GM13977 (cell line): ENCODE measurements around the gene NFIB.

Experiments
- DNase-seq: peaks from one replicate; pipeline ENCODE4 v3.0.0; 2012; ENCODE audit warnings: low spot score
- in situ Hi-C: fragments of 300-500 bp; cut with MboI; formaldehyde crosslinking; loops from one replicate; pipeline ENCODE4 v1.12.0; 2022; ENCODE audit warnings: low sequenced_read_pairs, low pct_unique_long_range_greater_than_20kb, mixed read lengths, inconsistent platforms; ENCODE audit not compliant: unreplicated experiment
- TF ChIP-seq, protein P1 (sequence below): IDR thresholded peaks from 2 replicates; pipeline ENCODE4 v1.5.1; 2012; ENCODE audit warnings: mild to moderate bottlenecking, control low read depth; ENCODE audit not compliant: insufficient read depth; ENCODE audit errors: extremely low read depth, missing control alignments

NFIB gene

DNA sequence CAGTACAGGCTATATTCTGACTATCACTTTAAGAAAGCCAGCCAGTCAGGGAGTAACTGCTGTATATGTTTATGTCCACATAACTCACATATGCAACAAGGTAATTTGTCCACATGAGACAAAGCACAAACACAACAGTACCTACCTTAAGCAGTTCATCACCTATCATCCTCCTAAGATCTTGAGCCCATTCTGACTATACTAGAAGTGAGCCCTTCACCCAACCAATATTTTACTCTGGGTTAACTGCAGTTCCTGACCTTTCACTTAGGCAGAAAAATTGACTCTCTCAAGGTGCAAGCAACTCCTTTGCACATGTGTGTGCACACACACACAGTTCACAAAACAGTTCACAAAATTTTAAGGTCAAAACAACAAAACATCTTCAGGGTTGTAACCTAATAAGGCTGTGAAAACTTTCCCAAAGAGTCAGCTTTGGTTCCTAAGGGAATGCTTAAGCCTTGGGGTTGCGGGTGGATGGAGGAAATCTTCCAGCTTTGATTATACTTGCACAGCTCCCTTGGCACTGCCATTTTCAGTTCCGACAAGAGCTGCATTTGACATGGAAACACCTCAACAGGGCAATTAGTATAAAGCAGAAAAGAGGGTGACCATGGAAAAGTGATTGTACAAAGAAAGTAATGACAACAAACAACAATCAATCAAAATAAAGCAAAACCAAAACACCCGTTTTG lies 215.3 kb downstream of the NFIB start:
- TF ChIP-seq, protein P1, sequence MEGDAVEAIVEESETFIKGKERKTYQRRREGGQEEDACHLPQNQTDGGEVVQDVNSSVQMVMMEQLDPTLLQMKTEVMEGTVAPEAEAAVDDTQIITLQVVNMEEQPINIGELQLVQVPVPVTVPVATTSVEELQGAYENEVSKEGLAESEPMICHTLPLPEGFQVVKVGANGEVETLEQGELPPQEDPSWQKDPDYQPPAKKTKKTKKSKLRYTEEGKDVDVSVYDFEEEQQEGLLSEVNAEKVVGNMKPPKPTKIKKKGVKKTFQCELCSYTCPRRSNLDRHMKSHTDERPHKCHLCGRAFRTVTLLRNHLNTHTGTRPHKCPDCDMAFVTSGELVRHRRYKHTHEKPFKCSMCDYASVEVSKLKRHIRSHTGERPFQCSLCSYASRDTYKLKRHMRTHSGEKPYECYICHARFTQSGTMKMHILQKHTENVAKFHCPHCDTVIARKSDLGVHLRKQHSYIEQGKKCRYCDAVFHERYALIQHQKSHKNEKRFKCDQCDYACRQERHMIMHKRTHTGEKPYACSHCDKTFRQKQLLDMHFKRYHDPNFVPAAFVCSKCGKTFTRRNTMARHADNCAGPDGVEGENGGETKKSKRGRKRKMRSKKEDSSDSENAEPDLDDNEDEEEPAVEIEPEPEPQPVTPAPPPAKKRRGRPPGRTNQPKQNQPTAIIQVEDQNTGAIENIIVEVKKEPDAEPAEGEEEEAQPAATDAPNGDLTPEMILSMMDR: no peak
- DNase-seq: no peak
- in situ Hi-C loops: no loop called here

DNA sequence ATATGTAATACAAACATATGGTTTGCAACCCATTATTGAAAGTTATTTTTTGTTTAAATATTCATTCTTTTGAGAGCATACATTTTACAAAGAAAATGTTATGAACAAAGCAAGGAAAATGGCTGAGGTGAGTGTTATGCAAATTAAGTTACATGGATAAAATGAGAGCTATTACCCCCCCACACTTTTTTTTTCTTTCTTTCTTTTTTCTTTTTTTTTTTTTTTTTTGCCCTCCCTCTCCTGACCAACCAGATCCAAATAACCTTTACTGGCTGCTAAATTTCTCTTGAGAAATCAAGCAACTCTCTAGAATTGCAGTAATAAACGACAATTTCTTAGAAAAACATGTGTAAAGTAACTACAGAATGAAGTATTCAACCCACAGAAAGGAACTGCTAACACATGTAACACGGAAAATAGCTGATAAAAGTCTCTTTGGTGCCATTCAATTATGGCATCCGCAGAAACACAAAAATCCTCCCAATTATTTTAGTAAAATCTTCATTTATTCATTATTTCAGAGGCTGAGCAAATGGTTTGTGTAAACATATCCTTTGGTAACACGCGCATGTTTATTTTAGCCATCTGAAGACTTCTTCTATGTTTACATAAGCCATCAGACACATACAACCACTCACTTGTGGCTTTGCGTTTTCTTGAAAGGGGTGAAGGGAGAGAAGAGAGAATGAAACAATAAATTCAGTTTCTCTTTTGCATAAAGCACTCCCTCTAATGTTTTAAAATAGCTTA lies 216.1 kb downstream of the NFIB start:
- no peak for DNase-seq
- in situ Hi-C loops: no loop called here
- TF ChIP-seq, protein P1: no peak

DNA sequence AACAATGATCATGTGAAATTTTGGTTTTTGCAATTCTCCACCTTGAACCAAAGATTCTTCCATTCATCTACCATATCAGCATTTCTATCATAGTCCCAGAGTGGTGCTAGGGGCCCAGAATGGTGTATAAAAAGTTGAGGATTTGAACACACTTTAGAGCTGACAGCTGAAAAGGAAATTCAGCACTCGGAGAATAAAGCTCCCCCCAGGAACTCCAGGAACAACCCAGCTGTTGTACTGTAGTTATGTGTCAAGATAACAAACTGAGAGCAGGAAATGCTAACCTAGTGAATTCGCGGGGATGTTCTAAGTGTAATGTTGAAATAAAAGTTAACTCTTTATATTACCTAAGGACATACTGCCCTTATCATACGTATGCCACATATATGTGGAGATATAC lies 216.7 kb downstream of the NFIB start:
- DNase-seq: no peak
- in situ Hi-C loops: no loop called here
- TF ChIP-seq, protein P1: no peak

DNA sequence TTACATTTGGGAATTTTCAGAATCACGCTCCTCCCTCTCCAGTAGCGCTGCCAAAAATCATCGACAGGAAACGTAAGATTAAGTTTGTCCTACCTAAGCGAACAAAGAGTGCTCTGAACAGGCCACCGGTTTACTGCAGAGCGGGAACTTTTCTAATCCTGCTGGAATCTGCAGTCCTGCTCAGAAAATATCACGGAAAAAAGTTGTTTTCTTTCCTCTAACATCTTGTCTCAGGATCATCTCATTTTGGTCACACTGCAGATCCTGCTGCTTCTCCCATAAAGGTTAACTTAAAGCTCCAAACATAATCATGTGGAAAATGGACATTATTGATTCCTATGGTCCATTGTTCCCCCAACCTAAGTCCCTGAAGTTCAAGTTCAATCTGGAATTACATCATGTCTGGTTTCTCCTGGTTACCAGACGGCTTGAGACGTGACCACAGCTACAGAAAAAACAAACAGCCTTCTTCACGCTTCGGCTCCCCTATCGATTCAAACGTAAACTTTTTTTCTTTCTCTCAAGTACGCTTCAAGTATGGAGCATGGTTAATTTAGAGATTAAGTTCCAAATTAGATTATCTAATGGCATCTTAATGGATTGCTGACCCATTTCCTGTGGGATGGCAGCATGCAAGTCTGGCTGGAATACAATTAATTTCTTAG lies 217.6 kb downstream of the NFIB start:
- in situ Hi-C loops: no loop called here
- TF ChIP-seq, protein P1: no peak
- DNase-seq: no peak

DNA sequence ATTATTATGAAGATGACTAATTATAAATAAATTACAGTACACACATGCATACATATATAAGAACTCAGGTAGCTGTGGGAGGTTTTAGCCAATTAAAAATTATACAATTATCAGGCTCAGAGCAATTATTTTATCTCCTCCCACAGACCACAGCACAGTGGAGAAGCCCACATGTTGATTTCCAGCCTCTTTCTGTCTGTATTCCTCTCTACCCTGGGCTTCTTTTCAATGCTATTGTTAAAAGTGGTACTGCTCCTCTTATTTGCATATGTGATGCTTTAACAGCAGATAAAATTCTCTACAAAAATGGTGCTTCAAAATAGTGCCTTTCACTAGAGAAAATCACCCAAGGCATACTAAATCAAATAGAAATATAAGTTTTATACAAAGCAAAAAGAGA lies 218.7 kb downstream of the NFIB start:
- DNase-seq: no peak
- TF ChIP-seq, protein P1: no peak

DNA sequence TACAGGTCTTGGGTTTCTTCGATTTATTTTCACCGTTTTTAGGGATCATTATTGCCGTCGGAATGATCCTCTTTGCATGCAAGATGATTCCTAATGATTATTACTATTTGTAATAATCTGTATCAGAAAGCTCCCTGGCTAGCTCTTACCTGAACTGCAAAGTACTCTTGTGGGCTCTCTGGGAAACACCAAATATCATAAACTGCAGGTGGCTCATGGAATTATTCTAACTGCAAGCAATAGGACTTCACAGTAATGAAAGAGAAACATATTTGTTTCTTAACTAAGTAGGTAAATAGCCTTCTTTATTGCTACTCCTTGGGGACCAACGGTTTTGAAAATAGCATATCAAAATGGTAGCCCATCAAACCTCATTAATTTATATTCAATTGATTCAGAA lies 219.4 kb downstream of the NFIB start:
- TF ChIP-seq, protein P1: no peak
- in situ Hi-C loops: no loop called here
- DNase-seq: no peak

More for the DNA sequence above, 218.7 kb downstream of the NFIB start:
- in situ Hi-C loops: no loop called here
